ENCODE results near the gene RAB13. TPM values are rescaled to one million over a fixed set of nuclear protein-coding genes. Genes with fewer than 3 reads are reported as not detected.
"Not testable (repeated sequence)": the region's sequence is repeated elsewhere in the genome, so short reads cannot be mapped to it uniquely, and the experiment has no call there.

The RAB13 gene
- polyA plus RNA-seq, 3 donors, result 1.8 to 5.1 (median 3.9) TPM

DNA sequence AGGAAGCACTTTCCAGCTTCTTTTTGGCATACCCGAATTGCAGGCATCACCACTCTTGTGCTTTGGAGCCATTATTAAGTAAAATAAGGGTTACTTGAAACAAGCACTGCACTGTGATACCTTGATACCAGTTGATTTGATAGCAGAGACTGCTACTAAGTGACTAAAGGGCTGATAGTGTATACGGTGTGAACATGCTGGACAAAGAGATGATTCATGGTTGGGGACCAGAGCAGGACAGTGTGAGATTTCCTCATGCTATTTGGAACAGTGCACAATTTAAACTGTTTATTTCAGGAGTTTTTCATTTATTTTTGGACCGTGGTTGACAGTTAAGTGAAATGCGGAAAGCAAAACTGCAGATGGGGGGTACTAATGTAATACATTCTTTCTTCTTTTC is 14.3 kb upstream of the RAB13 start:
- intact Hi-C loops (cut with micrococcal nuclease), result no loop called here
- Mint-ChIP-seq H3K27me3 (ENCODE audit: low read depth in 3 of 3) (peaks cover 0 to 4% (median 0%) of the 10 kb centered on the region in 3 donors), H3K36me3 (peaks cover 4 to 5% of the 10 kb centered on the region in 2 donors), H3K9me3 (peaks cover 0 to 2% (median 0%) of the 10 kb centered on the region in 7 donors), H3K4me1 (no peaks in the 10 kb centered on the region), H3K27ac (no peak overlapping the region), H3K4me3 (no peak overlapping the region)
- WGBS (ENCODE audit: insufficient coverage), result 61% methylated on average over 2 of the region's 4 CpGs
- Histone ChIP-seq H4K20me1 (ENCODE audit: insufficient read depth, low read length) (no peaks in the 10 kb centered on the region), H3K4me3 (replicated peaks in 1 of 3; ENCODE audit: low read depth in 2 of 3, low read length in 3 of 3) (no peak overlapping the region), H3K27me3 (ENCODE audit: control insufficient read depth in 2 of 2, insufficient read depth in 2 of 2, low read length in 2 of 2) (no peaks in the 10 kb centered on the region), H3K36me3 (replicated peaks in 1 of 2; ENCODE audit: control insufficient read depth in 1 of 2, insufficient read depth in 2 of 2, low read length in 2 of 2) (peaks cover 2 to 3% of the 10 kb centered on the region in 2 donors), H3K27ac (ENCODE audit: low read depth in 1 of 2, low read length in 2 of 2) (no peak overlapping the region), H3K9me3 (replicated peaks in 1 of 2; ENCODE audit: control insufficient read depth in 1 of 2, insufficient read depth in 1 of 2, low read length in 2 of 2) (no peaks in the 10 kb centered on the region), H2AFZ (ENCODE audit: insufficient read depth, low read depth, low read length, poor library complexity, severe bottlenecking) (no peak overlapping the region), H3K4me1 (ENCODE audit: control insufficient read depth in 1 of 2, insufficient read depth in 2 of 2, low read length in 2 of 2) (no peaks in the 10 kb centered on the region), H3K9ac (ENCODE audit: insufficient read depth, low read length, poor library complexity, severe bottlenecking) (no peak overlapping the region), H3K4me2 (replicated peaks; ENCODE audit: extremely low read depth, low read length, poor library complexity, severe bottlenecking) (no peak overlapping the region), H3K79me2 (ENCODE audit: insufficient read depth, low read length) (no peaks in the 10 kb centered on the region)
- TF ChIP-seq, protein P1, sequence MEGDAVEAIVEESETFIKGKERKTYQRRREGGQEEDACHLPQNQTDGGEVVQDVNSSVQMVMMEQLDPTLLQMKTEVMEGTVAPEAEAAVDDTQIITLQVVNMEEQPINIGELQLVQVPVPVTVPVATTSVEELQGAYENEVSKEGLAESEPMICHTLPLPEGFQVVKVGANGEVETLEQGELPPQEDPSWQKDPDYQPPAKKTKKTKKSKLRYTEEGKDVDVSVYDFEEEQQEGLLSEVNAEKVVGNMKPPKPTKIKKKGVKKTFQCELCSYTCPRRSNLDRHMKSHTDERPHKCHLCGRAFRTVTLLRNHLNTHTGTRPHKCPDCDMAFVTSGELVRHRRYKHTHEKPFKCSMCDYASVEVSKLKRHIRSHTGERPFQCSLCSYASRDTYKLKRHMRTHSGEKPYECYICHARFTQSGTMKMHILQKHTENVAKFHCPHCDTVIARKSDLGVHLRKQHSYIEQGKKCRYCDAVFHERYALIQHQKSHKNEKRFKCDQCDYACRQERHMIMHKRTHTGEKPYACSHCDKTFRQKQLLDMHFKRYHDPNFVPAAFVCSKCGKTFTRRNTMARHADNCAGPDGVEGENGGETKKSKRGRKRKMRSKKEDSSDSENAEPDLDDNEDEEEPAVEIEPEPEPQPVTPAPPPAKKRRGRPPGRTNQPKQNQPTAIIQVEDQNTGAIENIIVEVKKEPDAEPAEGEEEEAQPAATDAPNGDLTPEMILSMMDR (IDR thresholded peaks at IDR 0.05), result no peak
- DNase-seq, result no peak

DNA sequence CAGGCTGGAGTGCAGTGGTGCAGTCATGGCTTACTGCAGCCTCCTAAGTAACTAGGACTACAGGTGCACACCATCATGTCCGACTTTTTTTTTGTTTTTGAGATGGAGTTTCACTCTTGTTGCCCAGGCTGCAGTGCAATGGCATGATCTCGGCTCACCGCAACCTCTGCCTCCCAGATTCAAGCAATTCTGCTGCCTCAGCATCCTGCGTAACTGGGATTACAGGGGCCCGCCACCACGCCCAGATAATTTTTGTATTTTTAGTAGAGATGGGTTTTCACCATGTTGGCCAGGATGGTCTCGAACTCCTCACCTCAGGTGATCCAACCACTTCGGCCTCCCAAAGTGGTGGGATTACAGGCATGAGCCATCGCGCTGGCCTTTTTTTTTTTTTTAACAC is 10.7 kb upstream of the RAB13 start:
- H3K27ac Mint-ChIP-seq; H3K27me3 ChIP-seq (ENCODE audit: control insufficient read depth in 2 of 2, insufficient read depth in 2 of 2, low read length in 2 of 2); H3K4me3 ChIP-seq (replicated peaks in 1 of 3; ENCODE audit: low read depth in 2 of 3, low read length in 3 of 3); H3K4me2 ChIP-seq (replicated peaks; ENCODE audit: extremely low read depth, low read length, poor library complexity, severe bottlenecking); H3K9ac ChIP-seq (ENCODE audit: insufficient read depth, low read length, poor library complexity, severe bottlenecking); DNase-seq; H3K27me3 Mint-ChIP-seq (ENCODE audit: low read depth in 3 of 3); H3K79me2 ChIP-seq (ENCODE audit: insufficient read depth, low read length); H3K27ac ChIP-seq (ENCODE audit: low read depth in 1 of 2, low read length in 2 of 2); H3K9me3 ChIP-seq (replicated peaks in 1 of 2; ENCODE audit: control insufficient read depth in 1 of 2, insufficient read depth in 1 of 2, low read length in 2 of 2); H3K4me1 Mint-ChIP-seq; H2AFZ ChIP-seq (ENCODE audit: insufficient read depth, low read depth, low read length, poor library complexity, severe bottlenecking); intact Hi-C loops (cut with micrococcal nuclease); H3K9me3 Mint-ChIP-seq; H4K20me1 ChIP-seq (ENCODE audit: insufficient read depth, low read length); H3K4me3 Mint-ChIP-seq: not testable (repeated sequence)
- WGBS (ENCODE audit: insufficient coverage), result 94% methylated on average over 3 of the region's 10 CpGs
- peaks cover 17 to 39% of the 10 kb centered on the region in 2 donors for H3K36me3 Mint-ChIP-seq
- Histone ChIP-seq H3K36me3 (replicated peaks in 1 of 2; ENCODE audit: control insufficient read depth in 1 of 2, insufficient read depth in 2 of 2, low read length in 2 of 2) (peaks cover 12 to 37% of the 10 kb centered on the region in 2 donors), H3K4me1 (ENCODE audit: control insufficient read depth in 1 of 2, insufficient read depth in 2 of 2, low read length in 2 of 2) (peaks cover 2 to 11% of the 10 kb centered on the region in 2 donors)
